CD1c-positive myeloid dendritic cell (primary cell): ENCODE data around the gene CD8B.

Experiments used
- DNase-seq: peaks from one replicate; pipeline ENCODE4 v3.0.0-alpha.2; 2016; ENCODE audit errors: extremely low spot score

CD8B gene

GRCh38 chr2:86774862-86775261 lies 86.8 kb downstream of the CD8B start:
- DNase-seq = no peak

GRCh38 chr2:86772611-86773010 lies 89.1 kb downstream of the CD8B start:
- DNase-seq = no peak

- DNase-seq = no peak
These were observed 90.8 kb downstream of the CD8B start for GRCh38 chr2:86770816-86771301.

GRCh38 chr2:86769838-86770237 lies 91.8 kb downstream of the CD8B start:
- no peak for DNase-seq

GRCh38 chr2:86768189-86768949 lies 93.3 kb downstream of the CD8B start:
- DNase-seq = no peak
